ENCODE results near the gene MARCO. TPM values are rescaled to one million over a fixed set of nuclear protein-coding genes. Genes with fewer than 3 reads are reported as not detected.
"Not testable (repeated sequence)": the region's sequence is repeated elsewhere in the genome, so short reads cannot be mapped to it uniquely, and the experiment has no call there.

The MARCO gene
- polyA plus RNA-seq, 1 donor from 2014 or later, result not detected

DNA sequence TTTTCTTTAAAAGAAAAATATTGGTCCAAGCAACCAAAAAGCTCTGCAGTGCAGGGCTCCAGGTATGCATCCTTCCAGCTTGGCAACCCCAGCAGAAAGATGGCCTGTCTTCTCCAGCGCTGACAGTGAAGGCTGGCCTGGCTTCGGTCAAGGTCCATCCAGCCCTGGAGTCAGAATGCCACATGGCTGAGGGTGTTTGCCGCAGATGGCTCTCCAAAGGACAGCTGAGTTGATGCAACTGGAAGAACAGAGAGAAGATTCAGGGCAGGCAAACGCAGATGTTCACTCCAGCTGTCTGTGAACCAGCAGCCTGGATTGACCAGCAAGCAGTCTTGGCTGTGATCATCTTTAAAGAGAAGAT is 51.4 kb downstream of the MARCO start:
- H3K27ac Mint-ChIP-seq, result no peak overlapping the region
- no peaks in the 10 kb centered on the region for H3K27me3 Mint-ChIP-seq
- no peak overlapping the region for H3K4me3 Mint-ChIP-seq
- no peaks in the 10 kb centered on the region for H3K36me3 Mint-ChIP-seq
- no peaks in the 10 kb centered on the region for H3K4me1 Mint-ChIP-seq
- H3K9me3 Mint-ChIP-seq, result peaks cover 0 to 3% (median 0%) of the 10 kb centered on the region in 3 donors

DNA sequence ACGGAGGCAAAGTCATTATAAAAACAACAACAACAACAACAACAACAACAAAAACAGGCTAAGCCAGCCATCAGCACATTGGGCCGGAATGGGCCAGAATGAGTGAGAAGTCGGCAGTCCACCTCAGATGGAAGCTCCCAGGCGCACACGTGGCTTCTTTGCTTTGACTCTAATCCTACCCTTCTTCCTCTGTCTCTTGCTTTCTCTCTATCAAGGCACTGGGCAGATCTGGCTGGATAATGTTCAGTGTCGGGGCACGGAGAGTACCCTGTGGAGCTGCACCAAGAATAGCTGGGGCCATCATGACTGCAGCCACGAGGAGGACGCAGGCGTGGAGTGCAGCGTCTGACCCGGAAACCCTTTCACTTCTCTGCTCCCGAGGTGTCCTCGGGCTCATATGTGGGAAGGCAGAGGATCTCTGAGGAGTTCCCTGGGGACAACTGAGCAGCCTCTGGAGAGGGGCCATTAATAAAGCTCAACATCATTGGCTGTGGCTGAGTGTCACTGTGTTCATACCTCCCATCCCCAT is 52.2 kb downstream of the MARCO start:
- Mint-ChIP-seq H3K27me3 (no peaks in the 10 kb centered on the region), H3K9me3 (peaks cover 0 to 3% (median 0%) of the 10 kb centered on the region in 3 donors), H3K4me3 (no peak overlapping the region), H3K4me1 (no peaks in the 10 kb centered on the region), H3K36me3 (no peaks in the 10 kb centered on the region), H3K27ac (no peak overlapping the region)

DNA sequence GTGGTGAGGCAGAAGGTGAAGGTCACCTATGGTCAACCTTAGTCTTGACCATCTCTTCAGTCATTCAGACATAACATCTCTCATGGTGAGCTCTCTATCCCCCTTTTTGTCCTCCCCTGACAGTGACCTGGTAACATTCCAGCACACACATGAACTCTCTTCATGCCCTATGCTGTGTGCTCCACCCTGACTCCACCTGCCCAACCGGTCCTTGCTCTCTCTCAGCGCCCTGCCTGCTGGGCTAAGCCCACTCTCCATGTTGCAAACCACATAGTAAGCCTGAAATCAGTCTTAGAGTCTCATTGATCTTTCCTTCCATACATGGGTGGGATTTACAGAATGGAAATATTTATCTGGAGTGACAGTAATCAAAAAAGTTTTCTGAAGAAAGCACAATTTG is 52.8 kb downstream of the MARCO start:
- H3K9me3 Mint-ChIP-seq, result peaks cover 0 to 3% (median 0%) of the 10 kb centered on the region in 3 donors
- H3K27ac Mint-ChIP-seq, result no peak overlapping the region
- H3K36me3 Mint-ChIP-seq, result no peaks in the 10 kb centered on the region
- no peaks in the 10 kb centered on the region for H3K4me1 Mint-ChIP-seq
- H3K27me3 Mint-ChIP-seq, result no peaks in the 10 kb centered on the region
- H3K4me3 Mint-ChIP-seq, result no peak overlapping the region

DNA sequence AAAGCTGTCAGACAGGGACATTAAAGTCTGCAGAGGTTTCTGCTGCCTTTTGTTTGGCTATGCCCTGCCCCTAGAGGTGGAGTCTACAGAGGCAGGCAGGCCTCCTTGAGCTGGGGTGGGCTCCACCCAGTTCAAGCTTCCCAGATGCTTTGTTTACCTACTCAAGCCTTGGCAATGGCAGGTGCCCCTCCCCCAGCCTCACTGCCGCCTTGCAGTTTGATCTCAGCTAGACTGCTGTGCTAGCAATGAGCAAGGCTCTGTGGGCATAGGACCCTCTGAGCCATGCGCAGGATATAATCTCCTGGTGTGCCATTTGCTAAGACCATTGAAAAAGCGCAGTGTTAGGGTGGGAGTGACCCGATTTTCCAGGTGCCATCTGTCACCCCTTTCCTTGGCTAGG is 61.9 kb downstream of the MARCO start:
- H3K4me1 Mint-ChIP-seq, H3K9me3 Mint-ChIP-seq, H3K27me3 Mint-ChIP-seq, H3K27ac Mint-ChIP-seq, H3K4me3 Mint-ChIP-seq, H3K36me3 Mint-ChIP-seq: not testable (repeated sequence)

DNA sequence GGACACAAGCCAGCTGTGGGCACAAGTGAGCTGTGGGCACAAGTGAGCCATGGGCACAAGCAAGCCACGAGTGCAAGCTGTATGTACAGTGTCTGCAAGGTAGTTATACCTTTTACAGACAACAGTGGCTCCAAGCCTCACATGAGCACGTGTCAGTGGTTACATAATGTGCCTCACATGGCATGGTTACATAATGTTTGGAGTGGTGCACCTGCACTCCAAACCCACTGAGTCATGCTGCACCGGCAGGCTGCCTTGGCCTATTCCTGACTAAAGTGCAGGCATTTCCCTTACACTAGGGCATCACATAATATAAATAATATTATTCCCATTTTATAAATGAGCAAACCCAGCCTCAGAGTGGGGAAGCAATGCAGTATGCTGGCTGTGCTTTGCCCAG is 62.6 kb downstream of the MARCO start:
- H3K4me1 Mint-ChIP-seq, result no peaks in the 10 kb centered on the region
- H3K27me3 Mint-ChIP-seq, result peaks cover 4% of the 10 kb centered on the region
- H3K9me3 Mint-ChIP-seq, result peaks cover 0 to 9% (median 0%) of the 10 kb centered on the region in 3 donors
- no peaks in the 10 kb centered on the region for H3K36me3 Mint-ChIP-seq
- H3K27ac Mint-ChIP-seq, result no peak overlapping the region
- no peak overlapping the region for H3K4me3 Mint-ChIP-seq

DNA sequence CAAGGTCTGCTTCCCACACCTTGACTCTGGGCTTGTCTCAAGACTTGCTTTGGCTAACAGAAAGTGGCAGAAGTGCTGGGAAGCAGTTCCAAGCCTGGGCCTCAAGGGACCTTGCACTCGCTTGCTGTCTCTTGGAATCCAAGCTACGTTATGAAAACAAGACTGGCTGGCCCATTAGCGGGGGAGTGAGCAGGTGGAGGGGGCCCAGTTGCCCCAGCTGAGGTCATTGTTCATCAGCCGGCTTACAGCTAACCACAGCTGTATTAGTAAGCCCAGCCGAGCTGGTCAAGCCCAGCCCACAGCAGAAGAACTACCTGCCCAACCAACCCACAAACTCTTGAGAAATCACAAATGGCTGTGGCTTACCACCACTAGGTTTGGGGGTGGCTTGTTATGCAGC is 63.1 kb downstream of the MARCO start:
- no peak overlapping the region for H3K27ac Mint-ChIP-seq
- H3K4me1 Mint-ChIP-seq, result no peaks in the 10 kb centered on the region
- H3K27me3 Mint-ChIP-seq, result peaks cover 8% of the 10 kb centered on the region
- no peak overlapping the region for H3K4me3 Mint-ChIP-seq
- peaks cover 0 to 9% (median 0%) of the 10 kb centered on the region in 3 donors for H3K9me3 Mint-ChIP-seq
- H3K36me3 Mint-ChIP-seq, result no peaks in the 10 kb centered on the region

DNA sequence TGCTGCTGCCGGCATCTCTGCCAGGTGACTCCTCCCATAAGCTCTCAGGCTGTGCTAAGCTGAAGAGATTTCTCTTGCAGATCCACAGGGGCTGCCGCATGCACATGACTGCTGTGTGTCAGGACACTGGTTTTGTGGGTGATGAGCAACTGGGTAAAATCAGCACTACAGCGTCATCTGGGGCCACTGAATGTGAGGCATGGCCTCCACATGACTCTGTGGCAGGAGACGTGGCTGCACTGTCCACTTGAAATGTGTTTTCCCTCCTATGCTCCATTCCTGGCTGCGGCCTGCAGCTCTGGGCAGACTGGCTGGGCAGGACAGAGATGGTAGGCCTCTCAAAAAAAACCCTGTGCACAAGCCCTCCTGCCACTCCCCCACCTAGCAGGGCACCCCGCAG is 63.6 kb downstream of the MARCO start:
- Mint-ChIP-seq H3K27ac (no peak overlapping the region), H3K27me3 (peaks cover 10% of the 10 kb centered on the region), H3K4me1 (no peaks in the 10 kb centered on the region), H3K4me3 (no peak overlapping the region), H3K9me3 (peaks cover 0 to 9% (median 0%) of the 10 kb centered on the region in 3 donors), H3K36me3 (no peaks in the 10 kb centered on the region)

DNA sequence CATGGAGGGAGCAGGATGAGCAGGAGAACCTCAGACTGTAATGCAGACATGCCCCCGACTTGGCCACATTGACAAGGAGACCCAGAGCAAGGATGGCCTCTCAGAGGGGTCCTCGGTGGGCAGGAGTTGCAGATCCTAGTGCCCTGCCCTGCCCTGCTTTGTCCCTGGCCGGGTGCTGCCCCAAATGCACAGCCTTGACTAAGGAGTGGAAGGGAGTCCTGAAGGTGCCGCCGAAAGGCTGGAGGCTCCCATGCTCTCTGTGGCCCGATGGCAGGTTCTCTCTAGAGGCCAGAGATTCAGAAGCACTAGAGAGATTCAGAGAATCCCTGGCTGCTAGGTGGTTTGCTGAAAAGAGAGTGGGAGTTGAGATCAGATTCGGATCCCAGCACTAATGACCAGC is 64.4 kb downstream of the MARCO start:
- Mint-ChIP-seq H3K36me3 (no peaks in the 10 kb centered on the region), H3K9me3 (peaks cover 0 to 9% (median 0%) of the 10 kb centered on the region in 3 donors)

DNA sequence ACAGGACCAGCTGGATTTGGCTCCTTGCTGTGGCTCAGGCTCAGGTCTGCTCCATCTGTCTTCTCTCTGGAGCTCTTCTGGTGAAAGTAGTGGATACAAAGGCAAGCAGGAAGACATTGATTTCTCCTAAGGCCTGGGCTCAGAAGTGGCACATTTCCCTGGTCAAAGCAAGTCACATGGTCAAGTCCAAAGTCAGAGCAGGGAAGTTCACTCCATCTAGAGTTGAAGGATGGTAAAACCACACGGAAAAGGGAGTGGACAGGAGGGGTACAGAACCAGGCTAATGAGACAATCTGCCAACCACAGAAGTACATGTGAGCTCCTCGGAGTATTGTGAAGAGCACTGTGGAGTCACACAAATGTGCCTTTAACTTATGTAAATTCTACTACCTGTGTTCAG is 66.1 kb downstream of the MARCO start:
- peaks cover 17% of the 10 kb centered on the region for H3K27me3 Mint-ChIP-seq
- no peaks in the 10 kb centered on the region for H3K36me3 Mint-ChIP-seq
- no peak overlapping the region for H3K4me3 Mint-ChIP-seq
- H3K27ac Mint-ChIP-seq, result no peak overlapping the region
- H3K4me1 Mint-ChIP-seq, result peaks cover 0 to 1% (median 0%) of the 10 kb centered on the region in 3 donors
- H3K9me3 Mint-ChIP-seq, result peaks cover 0 to 4% (median 0%) of the 10 kb centered on the region in 3 donors

More for the DNA sequence above, 64.4 kb downstream of the MARCO start:
- Mint-ChIP-seq H3K27ac (no peak overlapping the region), H3K4me1 (no peaks in the 10 kb centered on the region), H3K4me3 (no peak overlapping the region), H3K27me3 (peaks cover 13% of the 10 kb centered on the region)

DNA sequence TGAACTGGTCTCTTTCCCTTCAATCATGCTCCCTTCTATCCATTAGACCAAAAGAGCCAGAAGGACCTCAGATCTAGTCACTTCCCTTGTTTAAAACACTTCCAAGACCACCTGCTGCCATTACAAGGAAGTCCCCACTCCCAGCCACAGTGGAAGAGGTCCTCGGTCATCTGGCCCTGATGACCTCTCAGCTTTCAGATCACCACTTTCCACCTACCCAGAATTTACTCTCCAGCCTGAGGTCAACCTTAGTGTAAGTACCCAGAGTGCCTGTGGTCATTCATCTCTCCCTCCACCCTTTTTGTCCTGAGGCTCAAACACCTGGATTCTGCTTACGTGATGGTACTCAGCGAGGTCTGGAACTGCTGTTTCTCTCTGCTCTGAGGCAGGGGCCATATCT is 67.1 kb downstream of the MARCO start:
- H3K36me3 Mint-ChIP-seq, result no peaks in the 10 kb centered on the region
- peaks cover 16% of the 10 kb centered on the region for H3K27me3 Mint-ChIP-seq
- no peak overlapping the region for H3K27ac Mint-ChIP-seq
- H3K4me1 Mint-ChIP-seq, result peaks cover 0 to 1% (median 0%) of the 10 kb centered on the region in 3 donors
- H3K4me3 Mint-ChIP-seq, result no peak overlapping the region
- H3K9me3 Mint-ChIP-seq, result peaks cover 0 to 4% (median 0%) of the 10 kb centered on the region in 3 donors

DNA sequence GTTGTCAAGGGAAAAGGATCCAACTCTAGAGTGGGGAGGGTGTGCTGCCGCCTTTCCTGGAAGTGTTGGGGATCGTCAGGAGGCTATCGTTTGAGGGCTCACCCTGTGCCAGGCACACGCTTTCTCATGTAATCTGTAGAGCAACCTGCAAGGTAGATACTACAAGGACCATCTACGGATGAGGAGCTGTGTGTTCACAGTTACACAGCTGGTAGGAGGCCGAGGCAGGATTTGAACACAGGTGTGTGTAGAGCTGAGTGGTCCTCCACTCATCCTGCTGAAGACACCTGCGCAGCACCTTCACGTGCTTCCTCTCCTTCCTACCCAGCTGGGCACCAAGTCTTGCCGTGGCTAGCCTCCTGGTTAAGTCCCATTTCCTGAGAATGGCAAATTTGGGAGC is 68.3 kb downstream of the MARCO start:
- no peak overlapping the region for H3K27ac Mint-ChIP-seq
- no peaks in the 10 kb centered on the region for H3K36me3 Mint-ChIP-seq
- no peak overlapping the region for H3K4me3 Mint-ChIP-seq
- H3K27me3 Mint-ChIP-seq, result peaks cover 16% of the 10 kb centered on the region
- peaks cover 0 to 1% (median 0%) of the 10 kb centered on the region in 3 donors for H3K4me1 Mint-ChIP-seq
- peaks cover 0 to 4% (median 0%) of the 10 kb centered on the region in 3 donors for H3K9me3 Mint-ChIP-seq

DNA sequence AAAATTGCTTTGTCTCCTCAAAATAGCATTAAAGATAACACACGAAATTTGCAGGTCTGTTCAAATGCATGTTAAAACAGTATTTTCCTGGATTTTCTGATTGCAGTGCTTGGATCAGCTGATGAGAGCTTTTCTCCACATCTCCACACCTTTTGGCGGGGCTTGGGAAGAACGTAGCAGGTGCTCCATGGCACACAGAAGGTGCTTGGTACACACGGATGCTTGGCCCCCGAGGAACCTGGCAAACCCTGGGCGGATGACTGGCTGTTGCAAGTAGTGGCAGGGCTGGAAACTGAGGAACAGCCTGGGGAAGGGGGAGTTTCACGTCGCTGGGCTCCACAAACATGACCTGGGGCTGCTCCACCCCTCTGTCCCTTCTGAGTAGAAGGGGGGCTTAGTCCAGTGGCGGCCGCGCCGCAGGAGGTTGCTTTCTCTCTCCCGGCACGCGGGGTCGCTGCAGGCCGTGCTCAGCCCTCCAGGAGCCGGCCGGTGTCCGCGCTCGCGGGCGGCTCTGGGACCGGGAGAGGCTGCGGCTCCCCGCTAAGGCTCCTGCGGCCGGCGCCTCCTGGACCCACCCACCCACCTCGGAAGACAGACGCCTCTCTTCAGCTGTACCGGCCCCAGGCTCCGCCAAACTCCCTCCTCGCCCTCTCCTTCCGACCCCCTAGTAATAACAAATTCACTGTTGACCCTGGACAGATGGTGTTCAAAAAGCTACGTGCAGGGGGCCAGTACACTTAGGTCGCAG is 69.3 kb downstream of the MARCO start:
- Mint-ChIP-seq H3K36me3 (no peaks in the 10 kb centered on the region), H3K9me3 (peaks cover 0 to 4% (median 0%) of the 10 kb centered on the region in 3 donors), H3K27me3 (peaks cover 16% of the 10 kb centered on the region), H3K4me1 (peaks cover 0 to 1% (median 0%) of the 10 kb centered on the region in 3 donors), H3K27ac (no peak overlapping the region), H3K4me3 (no peak overlapping the region)

DNA sequence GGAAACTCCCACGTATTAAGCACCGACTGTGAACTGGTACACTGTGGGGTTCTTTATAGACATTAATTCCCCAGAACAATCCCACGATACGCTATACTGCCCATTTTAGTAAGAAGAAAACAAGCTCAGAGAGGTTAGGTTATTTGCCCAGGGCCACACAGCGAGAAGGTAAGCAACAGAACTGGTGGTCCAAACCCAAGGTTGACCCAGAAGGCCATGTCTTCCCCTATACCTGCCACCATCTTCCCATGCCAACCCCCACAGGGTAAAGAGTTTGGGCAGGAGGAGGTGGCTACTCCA is 69.9 kb downstream of the MARCO start:
- H3K4me3 Mint-ChIP-seq, result peak overlapping the region in 1 of 4 donors; percentile 47
- peak overlapping the region in 1 of 3 donors; percentile 82 for H3K27ac Mint-ChIP-seq
- H3K4me1 Mint-ChIP-seq, result peaks cover 0 to 1% (median 0%) of the 10 kb centered on the region in 3 donors
- no peaks in the 10 kb centered on the region for H3K36me3 Mint-ChIP-seq
- H3K9me3 Mint-ChIP-seq, result peaks cover 0 to 4% (median 0%) of the 10 kb centered on the region in 3 donors
- H3K27me3 Mint-ChIP-seq, result peaks cover 16% of the 10 kb centered on the region

DNA sequence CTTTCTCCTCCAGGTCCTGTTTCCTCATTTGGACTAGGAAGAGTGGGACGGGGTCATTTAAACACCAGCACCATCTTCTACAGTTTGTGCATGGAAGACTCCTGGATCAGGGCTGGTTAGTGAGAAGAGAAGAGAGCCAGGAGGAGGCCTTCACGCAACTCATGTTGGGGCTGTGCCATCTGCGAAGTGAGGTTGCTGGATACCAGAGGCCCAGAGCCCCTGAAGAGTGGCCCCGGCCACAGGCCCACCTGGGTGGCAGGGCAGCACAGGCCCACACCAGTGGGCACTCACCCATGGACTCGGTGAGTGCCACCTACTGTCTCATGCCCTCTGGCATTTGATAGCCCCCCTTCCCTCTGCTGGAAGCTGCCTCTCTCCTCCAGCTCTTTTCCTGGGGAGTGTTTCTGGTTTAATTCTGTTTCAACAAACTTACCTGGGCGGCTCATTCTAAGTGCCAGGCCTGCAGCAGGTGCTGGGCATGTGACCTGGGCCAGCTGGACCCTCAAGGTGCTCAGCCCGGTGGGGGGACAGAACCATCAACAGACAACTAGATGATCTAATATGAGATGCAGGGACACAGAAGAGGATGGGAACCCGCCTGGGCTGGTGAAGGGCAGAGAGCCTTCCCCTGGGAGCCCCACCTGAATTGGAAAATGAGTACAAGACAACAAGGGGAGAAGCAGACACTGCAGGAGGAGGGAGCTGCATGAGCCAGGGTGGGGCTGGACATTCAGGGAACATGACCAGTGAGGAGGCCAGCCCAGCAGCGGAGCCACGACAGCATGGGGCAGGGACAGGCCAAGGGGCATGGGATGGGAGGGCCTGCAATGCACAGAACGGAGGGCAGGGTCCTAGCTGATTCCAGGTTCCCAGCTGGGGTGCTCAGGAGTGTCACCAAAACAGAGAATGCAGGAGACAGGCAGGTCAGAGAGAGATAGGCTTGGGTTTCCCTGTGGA is 70.6 kb downstream of the MARCO start:
- H3K36me3 Mint-ChIP-seq, result no peaks in the 10 kb centered on the region
- peaks cover 0 to 2% (median 0%) of the 10 kb centered on the region in 3 donors for H3K9me3 Mint-ChIP-seq
- H3K4me1 Mint-ChIP-seq, result peaks cover 0 to 1% (median 0%) of the 10 kb centered on the region in 3 donors
- H3K27ac Mint-ChIP-seq, result peak overlapping the region in 1 of 3 donors; percentile 82
- peaks cover 19% of the 10 kb centered on the region for H3K27me3 Mint-ChIP-seq
- H3K4me3 Mint-ChIP-seq, result no peak overlapping the region

DNA sequence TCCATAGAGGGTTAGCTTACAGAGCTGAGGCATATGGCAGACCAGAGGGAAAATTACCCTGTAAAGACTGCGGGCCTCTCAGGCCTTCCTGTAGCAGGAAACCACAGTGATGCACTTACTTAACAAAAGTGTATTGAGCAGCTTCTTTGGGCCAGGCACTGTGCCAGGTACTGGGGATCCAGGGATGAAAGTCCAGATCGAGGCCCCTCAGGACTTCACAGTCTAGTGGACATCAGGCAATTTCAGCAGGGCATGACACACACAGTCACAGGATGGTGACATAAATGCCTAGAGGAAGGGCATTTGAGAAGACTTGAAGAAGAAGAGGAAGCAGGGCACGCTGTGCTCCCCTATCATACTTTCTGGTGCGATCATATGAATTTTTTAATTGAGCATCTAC is 71.7 kb downstream of the MARCO start:
- H3K27ac Mint-ChIP-seq, result no peak overlapping the region
- H3K4me3 Mint-ChIP-seq, result no peak overlapping the region
- H3K36me3 Mint-ChIP-seq, result no peaks in the 10 kb centered on the region
- peaks cover 0 to 1% (median 0%) of the 10 kb centered on the region in 3 donors for H3K4me1 Mint-ChIP-seq
- H3K9me3 Mint-ChIP-seq, result peaks cover 0 to 1% (median 0%) of the 10 kb centered on the region in 3 donors
- H3K27me3 Mint-ChIP-seq, result peaks cover 21% of the 10 kb centered on the region
